ENCODE data around the gene PAK6.

Gene PAK6

GRCh38 chr15:40287505-40287904 is 48.6 kb downstream of the PAK6 start:
- H3K27ac Mint-ChIP-seq = no peak overlapping the region
- H3K9me3 Mint-ChIP-seq = no peaks in the 10 kb centered on the region
- H3K4me1 Mint-ChIP-seq = peaks cover 3% of the 10 kb centered on the region
- H3K27me3 Mint-ChIP-seq = no peaks in the 10 kb centered on the region
- H3K36me3 Mint-ChIP-seq = peaks cover 4% of the 10 kb centered on the region
- no peak overlapping the region for H3K4me3 Mint-ChIP-seq

- Mint-ChIP-seq H3K36me3 (peaks cover 4% of the 10 kb centered on the region), H3K27ac (no peak overlapping the region)
Observed at GRCh38 chr15:40287968-40288367, 49.1 kb downstream of the PAK6 start.

DNA sequence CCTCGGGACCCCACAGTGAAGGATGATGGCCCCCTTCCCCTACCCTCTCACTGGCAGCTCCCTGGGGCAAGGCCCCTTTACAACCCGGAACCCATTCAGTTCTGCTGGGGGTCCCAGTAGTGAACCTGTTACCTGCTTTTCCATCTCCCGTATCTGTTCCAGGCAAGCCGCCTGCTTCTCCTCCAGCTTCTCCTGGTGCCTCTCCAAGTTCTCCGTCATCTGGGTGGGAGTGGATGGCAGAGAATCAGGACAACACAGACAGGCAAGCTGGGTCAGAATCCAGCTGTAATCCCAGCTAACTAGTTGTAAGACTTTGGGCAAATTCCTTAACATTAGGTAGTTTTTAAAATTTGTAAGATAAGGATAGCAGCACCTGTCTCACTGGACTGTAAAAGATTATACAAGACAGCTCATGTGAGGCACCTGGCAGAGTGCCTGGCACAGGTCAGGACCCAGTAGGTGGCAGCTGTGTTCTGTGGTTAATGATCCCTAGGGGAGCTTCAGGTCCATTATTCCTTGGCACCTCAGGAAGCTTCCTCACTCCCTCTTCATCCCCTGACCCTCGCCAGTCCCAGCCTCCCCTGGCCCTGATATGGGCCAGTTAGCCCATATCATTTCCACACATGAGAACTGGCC is 50.4 kb downstream of the PAK6 start:
- Mint-ChIP-seq H3K27me3 (no peaks in the 10 kb centered on the region), H3K27ac (no peak overlapping the region), H3K9me3 (no peaks in the 10 kb centered on the region), H3K4me1 (peaks cover 3% of the 10 kb centered on the region), H3K4me3 (no peak overlapping the region), H3K36me3 (peaks cover 4% of the 10 kb centered on the region)

More at GRCh38 chr15:40287968-40288367, 49.1 kb downstream of the PAK6 start:
- H3K4me3 Mint-ChIP-seq = no peak overlapping the region
- peaks cover 3% of the 10 kb centered on the region for H3K4me1 Mint-ChIP-seq
- H3K27me3 Mint-ChIP-seq = no peaks in the 10 kb centered on the region
- no peaks in the 10 kb centered on the region for H3K9me3 Mint-ChIP-seq

DNA sequence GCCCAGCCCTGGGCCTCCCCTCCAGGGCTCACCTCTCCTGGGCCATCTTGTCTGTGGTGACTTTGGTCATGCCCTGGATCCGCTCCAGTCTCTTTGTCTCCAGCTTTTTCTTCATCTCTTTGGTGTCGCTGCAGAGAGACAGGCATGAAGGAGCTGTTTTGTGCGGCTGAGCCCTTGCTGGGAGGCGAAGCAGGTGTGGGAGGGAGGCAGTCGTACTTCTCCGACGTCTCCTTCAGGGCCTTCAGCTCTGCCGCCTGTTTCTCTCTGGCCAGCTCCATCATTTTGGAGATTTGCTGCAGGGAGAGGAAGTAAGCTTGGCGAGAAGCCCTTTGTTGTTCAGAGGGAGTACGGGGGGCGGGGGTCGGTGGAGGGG is 51.7 kb downstream of the PAK6 start:
- Mint-ChIP-seq H3K27ac (no peak overlapping the region), H3K4me3 (no peak overlapping the region), H3K36me3 (peaks cover 4% of the 10 kb centered on the region), H3K4me1 (peaks cover 3% of the 10 kb centered on the region), H3K9me3 (no peaks in the 10 kb centered on the region), H3K27me3 (no peaks in the 10 kb centered on the region)

DNA sequence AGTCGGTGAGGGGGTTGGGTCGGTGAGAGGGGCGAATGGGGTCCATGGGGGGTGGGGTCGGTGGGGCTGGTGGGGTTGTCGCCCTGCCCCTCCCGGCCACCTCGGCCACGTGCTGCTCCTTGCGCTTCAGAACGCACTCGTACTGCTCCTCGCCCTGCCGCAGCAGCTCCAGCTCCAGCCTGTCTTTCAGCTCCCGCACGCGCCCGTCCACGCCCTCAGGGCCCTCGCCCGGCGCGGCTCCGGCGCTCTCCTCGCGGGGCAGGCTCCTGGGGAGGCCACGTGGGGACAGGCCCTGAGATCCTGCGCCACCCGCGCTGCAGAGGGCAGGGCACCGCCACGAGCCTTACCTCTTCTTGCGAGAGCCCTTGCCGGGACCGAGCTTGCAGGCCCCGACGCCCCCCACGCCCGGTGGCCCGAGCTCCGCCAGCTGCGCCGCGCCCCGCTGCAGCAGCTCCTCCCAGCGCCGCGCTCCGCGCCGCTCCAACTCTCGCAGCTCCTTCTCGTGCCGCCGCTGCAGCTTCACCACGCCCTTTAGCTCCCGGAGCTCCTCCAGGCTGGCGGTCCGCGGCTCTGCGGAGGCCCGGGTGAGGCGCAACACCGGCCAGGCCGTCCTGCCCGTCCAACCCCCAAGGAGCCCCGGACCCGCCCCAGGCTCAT is 52.2 kb downstream of the PAK6 start:
- Mint-ChIP-seq H3K4me1 (peaks cover 3% of the 10 kb centered on the region), H3K36me3 (peaks cover 4% of the 10 kb centered on the region)

GRCh38 chr15:40292246-40292645 is 53.4 kb downstream of the PAK6 start:
- no peaks in the 10 kb centered on the region for H3K27me3 Mint-ChIP-seq
- no peaks in the 10 kb centered on the region for H3K9me3 Mint-ChIP-seq
- H3K36me3 Mint-ChIP-seq = peaks cover 4% of the 10 kb centered on the region
- no peak overlapping the region for H3K27ac Mint-ChIP-seq
- no peak overlapping the region for H3K4me3 Mint-ChIP-seq
- peaks cover 3% of the 10 kb centered on the region for H3K4me1 Mint-ChIP-seq

More for the DNA sequence above, 52.2 kb downstream of the PAK6 start:
- Mint-ChIP-seq H3K27ac (no peak overlapping the region), H3K27me3 (no peaks in the 10 kb centered on the region), H3K9me3 (no peaks in the 10 kb centered on the region), H3K4me3 (no peak overlapping the region)

- peaks cover 3% of the 10 kb centered on the region for H3K4me1 Mint-ChIP-seq
- H3K27ac Mint-ChIP-seq = no peak overlapping the region
- no peaks in the 10 kb centered on the region for H3K27me3 Mint-ChIP-seq
- H3K36me3 Mint-ChIP-seq = peaks cover 4% of the 10 kb centered on the region
- H3K9me3 Mint-ChIP-seq = no peaks in the 10 kb centered on the region
- no peak overlapping the region for H3K4me3 Mint-ChIP-seq
Observed at GRCh38 chr15:40293006-40293405, 54.1 kb downstream of the PAK6 start.

DNA sequence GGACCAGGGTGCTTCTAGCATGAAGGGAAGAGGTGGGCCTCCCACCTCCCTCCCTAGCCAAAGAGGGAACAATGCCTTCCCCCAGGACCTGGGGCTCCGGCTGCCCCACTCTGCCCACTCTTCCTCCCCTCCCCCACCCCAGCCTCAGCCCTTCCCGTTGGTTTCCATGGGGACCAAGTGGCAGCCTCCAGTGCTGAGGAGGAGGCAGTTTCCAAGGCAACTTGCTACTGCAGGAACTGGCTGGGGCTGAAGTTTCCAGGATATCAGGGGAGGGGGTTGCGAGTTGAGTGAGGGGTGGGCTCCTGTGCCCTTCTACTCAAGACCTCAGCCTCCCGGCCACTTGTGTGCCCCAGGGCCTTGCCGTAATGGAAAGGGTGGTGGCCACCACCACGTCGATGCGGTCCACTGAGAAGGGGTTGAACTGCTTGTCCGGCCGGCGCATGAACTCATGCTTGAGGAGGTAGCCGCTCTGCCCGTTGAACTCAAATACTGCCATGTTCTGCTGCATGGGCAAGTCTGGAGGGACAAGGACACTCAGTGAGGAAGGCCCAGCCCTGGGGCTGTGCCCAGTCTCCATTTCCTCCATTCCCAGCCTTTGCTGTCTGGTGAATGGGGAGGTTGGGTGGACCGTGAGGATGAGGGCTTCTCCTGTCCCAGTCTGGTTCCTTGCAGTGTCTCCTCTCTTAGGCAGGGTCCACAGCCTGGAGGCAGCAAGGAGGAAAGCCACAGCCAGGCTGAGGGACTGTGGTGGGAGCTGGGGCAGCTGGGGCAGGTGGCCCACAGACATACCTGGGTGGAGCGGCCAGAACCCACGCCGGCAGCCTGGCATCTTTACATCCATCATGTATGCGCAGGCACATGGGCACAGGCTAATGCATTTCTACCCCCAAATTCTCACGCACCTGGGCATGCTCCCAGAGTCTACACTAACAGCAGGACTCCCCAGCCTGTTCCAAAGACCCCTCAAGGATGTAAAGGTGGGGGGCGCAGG is 55.3 kb downstream of the PAK6 start:
- Mint-ChIP-seq H3K36me3 (peaks cover 5% of the 10 kb centered on the region), H3K27ac (no peak overlapping the region), H3K4me1 (peaks cover 3% of the 10 kb centered on the region), H3K27me3 (no peaks in the 10 kb centered on the region), H3K4me3 (no peak overlapping the region), H3K9me3 (no peaks in the 10 kb centered on the region)

DNA sequence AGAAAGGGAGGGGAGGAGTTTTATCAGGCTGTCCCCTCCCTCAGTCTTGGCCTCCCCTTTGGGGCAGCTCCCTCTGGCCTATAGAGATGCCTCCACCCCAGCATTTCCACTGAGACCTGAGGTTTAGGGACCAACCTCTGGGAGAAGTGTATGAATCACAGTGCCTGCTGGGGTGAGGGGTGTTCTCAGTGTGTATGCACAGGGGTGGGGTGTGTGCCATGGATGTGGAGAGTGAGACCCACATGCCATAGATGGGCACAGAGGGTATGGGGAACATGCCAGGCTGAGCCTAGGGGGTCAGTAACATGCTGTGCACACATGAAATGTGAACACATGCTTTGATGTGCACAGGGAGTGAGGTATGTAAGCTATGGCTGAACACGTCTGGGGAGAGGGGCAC is 56.4 kb downstream of the PAK6 start:
- H3K4me1 Mint-ChIP-seq = no peaks in the 10 kb centered on the region
- no peak overlapping the region for H3K27ac Mint-ChIP-seq
- peaks cover 10% of the 10 kb centered on the region for H3K36me3 Mint-ChIP-seq
- no peaks in the 10 kb centered on the region for H3K9me3 Mint-ChIP-seq
- no peak overlapping the region for H3K4me3 Mint-ChIP-seq
- no peaks in the 10 kb centered on the region for H3K27me3 Mint-ChIP-seq

DNA sequence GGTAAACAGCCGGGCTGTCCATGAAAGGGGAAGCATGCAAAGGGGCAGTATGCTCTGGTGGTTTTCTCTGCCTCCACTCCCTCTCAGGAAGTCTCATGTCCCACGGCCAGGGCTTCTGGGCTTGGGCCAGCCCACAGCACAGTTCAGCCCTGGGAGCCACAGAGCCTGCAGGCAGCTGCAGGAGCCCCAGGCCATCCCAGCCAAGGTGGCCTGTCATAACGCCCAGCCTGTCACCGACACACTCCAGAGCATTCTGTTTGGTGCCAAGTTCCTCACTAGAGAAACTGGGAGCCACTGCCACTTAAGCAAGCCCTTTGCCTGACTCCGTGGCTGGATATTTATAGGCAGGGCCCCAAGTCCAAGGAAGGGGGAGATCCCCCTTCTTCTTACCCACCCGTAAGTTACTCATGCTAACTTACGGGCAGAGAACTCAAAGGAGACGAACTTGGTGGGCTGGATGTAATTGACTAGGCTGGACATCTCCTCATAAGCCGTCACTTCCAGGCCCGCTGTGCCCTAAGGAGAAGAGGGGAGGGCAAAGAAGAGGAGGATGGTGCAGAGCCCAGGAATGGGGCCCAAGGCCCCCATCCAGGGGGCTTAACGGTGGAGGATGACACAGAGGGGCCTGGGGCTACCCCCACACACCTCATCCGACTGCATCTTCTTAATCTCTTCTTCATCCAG is 57.2 kb downstream of the PAK6 start:
- H3K36me3 Mint-ChIP-seq = peaks cover 17% of the 10 kb centered on the region
- H3K9me3 Mint-ChIP-seq = no peaks in the 10 kb centered on the region
- no peak overlapping the region for H3K27ac Mint-ChIP-seq

GRCh38 chr15:40296561-40297230 is 57.8 kb downstream of the PAK6 start:
- H3K9me3 Mint-ChIP-seq = no peaks in the 10 kb centered on the region
- H3K27ac Mint-ChIP-seq = no peak overlapping the region
- H3K4me3 Mint-ChIP-seq = no peak overlapping the region
- no peaks in the 10 kb centered on the region for H3K4me1 Mint-ChIP-seq
- H3K27me3 Mint-ChIP-seq = no peaks in the 10 kb centered on the region
- H3K36me3 Mint-ChIP-seq = peaks cover 20% of the 10 kb centered on the region

More for the DNA sequence above, 57.2 kb downstream of the PAK6 start:
- H3K4me3 Mint-ChIP-seq = no peak overlapping the region
- H3K4me1 Mint-ChIP-seq = no peaks in the 10 kb centered on the region
- H3K27me3 Mint-ChIP-seq = no peaks in the 10 kb centered on the region

- Mint-ChIP-seq H3K9me3 (no peaks in the 10 kb centered on the region), H3K27ac (no peak overlapping the region), H3K4me3 (no peak overlapping the region), H3K36me3 (peaks cover 22% of the 10 kb centered on the region), H3K27me3 (no peaks in the 10 kb centered on the region), H3K4me1 (no peaks in the 10 kb centered on the region)
Observed at GRCh38 chr15:40297356-40297755, 58.5 kb downstream of the PAK6 start.

- H3K4me1 Mint-ChIP-seq = no peaks in the 10 kb centered on the region
- no peak overlapping the region for H3K4me3 Mint-ChIP-seq
- no peaks in the 10 kb centered on the region for H3K9me3 Mint-ChIP-seq
- no peak overlapping the region for H3K27ac Mint-ChIP-seq
- H3K36me3 Mint-ChIP-seq = peaks cover 22% of the 10 kb centered on the region
- no peaks in the 10 kb centered on the region for H3K27me3 Mint-ChIP-seq
Observed at GRCh38 chr15:40298216-40298935, 59.5 kb downstream of the PAK6 start.

DNA sequence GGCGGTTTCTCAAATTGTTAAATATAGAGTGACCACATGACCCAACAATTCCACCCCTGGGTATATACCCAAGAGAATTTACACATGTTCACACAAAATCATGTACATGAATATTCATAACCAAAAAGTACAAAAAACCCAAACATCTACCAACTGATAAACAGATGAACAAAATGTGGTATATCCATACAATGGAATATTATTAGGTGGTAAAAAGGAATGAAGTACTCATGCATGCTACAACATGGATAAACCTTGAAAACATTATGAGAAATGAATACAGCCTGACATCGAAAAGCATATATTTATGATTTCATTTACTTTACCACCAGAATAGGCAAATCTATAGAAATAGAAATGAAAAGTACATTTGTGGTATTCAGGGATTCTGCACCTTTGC is 61.5 kb downstream of the PAK6 start:
- no peaks in the 10 kb centered on the region for H3K27me3 Mint-ChIP-seq
- H3K27ac Mint-ChIP-seq = no peak overlapping the region
- peaks cover 18% of the 10 kb centered on the region for H3K4me1 Mint-ChIP-seq
- no peaks in the 10 kb centered on the region for H3K9me3 Mint-ChIP-seq
- no peak overlapping the region for H3K4me3 Mint-ChIP-seq
- H3K36me3 Mint-ChIP-seq = peaks cover 22% of the 10 kb centered on the region

Measured in activated naive CD4-positive, alpha-beta T cell treated with anti-CD3 and anti-CD28 coated beads, Interleukin-2, amount 50 U/mL, for 24 hours (primary cell).